Omental fat pad (tissue), 4 donors: ENCODE results near the gene PTTG2. TPM values are rescaled to one million over a fixed set of nuclear protein-coding genes. Genes with fewer than 3 reads are reported as not detected.

Experiments used
- ATAC-seq: fragments of 150-250 bp; one replicate; pipeline ENCODE4 v1.9.1; 2016; ENCODE audit warnings: mild to moderate bottlenecking, moderate library complexity; ENCODE audit not compliant: low FRiP score
- DNase-seq: peaks from one replicate; pipeline ENCODE4 v3.0.0-alpha.2; 2019; ENCODE audit warnings: low spot score
- total RNA-seq, 4 donors: library from RNA; depleted of rRNA; stranded (reverse); fragments of >200 nt; gene quantifications; one replicate each; pipeline ENCODE4 v1.1.0, GENCODE V29; 2016
- TF ChIP-seq, protein P1 (sequence below), 3 donors: fragments of 450-650 bp; IDR thresholded peaks; one replicate each; pipeline ENCODE4 v1.5.1; 2016 to 2017; ENCODE audit warnings: antibody characterized with exemption in 3 of 3, mild to moderate bottlenecking in 3 of 3, moderate library complexity in 2 of 3

The PTTG2 gene
- total RNA-seq, 4 donors from 2014 or later, result 3.6 TPM; not detected in 3

DNA sequence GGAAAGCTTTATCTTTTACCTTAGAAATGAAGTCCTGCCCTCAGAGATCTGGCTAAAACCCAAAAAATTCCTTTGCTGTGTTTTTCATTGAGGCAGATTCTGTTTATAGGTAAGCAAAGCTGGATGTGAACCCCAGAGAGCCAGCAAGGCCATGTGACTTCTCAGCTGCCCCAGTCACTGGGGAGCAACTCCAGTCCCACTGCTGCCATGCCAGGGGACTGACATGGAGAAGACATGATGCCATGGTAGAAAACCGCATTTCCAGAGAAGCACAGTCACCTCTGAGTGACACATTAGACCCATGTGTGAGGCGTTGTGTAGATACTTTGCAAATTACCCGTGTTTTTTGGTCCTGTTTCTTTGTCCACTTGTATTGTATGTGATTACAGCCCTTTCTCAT lies 45.4 kb downstream of the PTTG2 start:
- TF ChIP-seq, protein P1, sequence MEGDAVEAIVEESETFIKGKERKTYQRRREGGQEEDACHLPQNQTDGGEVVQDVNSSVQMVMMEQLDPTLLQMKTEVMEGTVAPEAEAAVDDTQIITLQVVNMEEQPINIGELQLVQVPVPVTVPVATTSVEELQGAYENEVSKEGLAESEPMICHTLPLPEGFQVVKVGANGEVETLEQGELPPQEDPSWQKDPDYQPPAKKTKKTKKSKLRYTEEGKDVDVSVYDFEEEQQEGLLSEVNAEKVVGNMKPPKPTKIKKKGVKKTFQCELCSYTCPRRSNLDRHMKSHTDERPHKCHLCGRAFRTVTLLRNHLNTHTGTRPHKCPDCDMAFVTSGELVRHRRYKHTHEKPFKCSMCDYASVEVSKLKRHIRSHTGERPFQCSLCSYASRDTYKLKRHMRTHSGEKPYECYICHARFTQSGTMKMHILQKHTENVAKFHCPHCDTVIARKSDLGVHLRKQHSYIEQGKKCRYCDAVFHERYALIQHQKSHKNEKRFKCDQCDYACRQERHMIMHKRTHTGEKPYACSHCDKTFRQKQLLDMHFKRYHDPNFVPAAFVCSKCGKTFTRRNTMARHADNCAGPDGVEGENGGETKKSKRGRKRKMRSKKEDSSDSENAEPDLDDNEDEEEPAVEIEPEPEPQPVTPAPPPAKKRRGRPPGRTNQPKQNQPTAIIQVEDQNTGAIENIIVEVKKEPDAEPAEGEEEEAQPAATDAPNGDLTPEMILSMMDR (IDR thresholded peaks at IDR 0.05), result no peak
- ATAC-seq (no peak), DNase-seq (no peak)

DNA sequence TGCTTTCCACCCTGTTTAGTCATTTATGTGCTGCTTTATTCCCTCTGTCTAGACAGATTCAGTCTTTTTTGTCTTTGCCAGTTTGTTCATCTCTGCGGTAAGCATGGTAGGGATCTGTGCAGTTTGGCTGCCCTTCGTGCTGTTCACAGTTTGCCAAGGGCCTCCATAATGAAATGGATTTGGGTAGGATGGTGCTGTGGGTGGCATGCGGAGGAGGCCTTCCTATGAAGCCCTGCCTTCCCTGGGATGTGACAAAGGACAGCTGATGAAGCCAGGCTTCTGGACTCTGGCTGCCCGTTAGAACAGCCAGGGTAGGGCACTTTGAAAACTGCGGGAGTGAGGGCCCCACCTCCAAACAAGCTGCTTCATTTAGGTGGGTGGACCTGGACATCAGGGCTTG lies 47.4 kb downstream of the PTTG2 start:
- TF ChIP-seq, protein P1 (IDR thresholded peaks at IDR 0.05), result no peak
- ATAC-seq (no peak), DNase-seq (no peak)

DNA sequence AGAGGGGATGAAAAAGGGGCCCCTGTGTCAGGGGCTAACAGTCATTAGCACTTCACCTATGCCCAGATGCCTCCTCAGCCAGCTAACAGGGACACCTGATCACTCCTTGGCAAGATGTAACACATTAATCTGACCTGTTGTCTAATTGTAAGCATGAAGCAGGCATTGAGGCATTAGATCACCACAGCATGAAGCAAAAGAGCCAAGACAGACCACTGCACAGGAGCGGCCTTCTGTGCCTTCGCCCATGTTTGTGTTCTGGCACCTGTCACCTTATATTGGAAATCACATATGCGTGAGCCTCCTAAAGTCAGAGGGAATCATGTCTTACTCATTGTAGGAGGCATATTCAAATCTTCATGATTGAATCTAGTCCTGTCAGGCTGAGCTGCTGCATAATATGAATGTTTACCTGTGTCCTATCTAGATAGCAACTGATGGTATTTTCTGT lies 48.4 kb downstream of the PTTG2 start:
- ATAC-seq (no peak), DNase-seq (no peak)
- TF ChIP-seq, protein P1 (IDR thresholded peaks at IDR 0.05), result no peak

DNA sequence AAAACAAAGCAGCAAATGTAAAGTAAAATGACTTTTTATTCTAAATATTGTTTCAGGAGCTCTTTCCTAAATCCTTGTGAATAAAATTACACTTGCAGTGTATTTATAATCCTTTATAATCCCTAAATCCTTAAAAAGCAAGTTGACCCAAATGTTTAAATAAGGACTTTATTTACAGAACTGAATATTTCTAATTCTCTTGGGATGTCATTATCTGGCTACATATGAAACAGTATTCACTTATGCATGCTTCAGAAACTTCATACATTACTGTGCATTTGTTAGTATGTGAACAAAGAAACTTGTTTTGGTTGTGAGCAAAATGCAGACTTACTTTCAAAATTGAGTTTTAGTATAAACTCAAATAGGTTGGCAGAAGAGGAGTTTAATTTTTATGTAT lies 49.2 kb downstream of the PTTG2 start:
- ATAC-seq, result no peak
- TF ChIP-seq, protein P1 (IDR thresholded peaks at IDR 0.05), result no peak
- DNase-seq, result no peak

DNA sequence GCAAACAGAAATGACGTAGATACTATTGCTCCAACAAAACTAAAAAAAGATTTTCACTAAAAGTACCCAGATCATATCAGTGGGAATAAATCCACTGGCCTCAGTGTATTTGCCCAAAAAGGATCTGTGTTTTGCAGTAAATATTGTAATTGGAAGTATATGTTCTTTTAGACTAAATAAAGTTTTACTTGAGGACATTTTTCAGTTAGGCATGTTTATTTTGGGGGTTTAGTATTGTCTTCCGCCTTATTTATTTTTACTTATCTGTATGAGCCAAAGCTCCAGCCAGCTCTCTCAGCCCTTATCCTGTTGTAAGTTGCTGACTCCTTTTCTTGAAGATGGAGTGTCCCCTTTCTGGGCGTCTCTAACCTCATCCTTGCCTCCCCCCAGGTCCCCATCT lies 49.8 kb downstream of the PTTG2 start:
- DNase-seq (no peak), ATAC-seq (no peak)
- TF ChIP-seq, protein P1 (IDR thresholded peaks at IDR 0.05), result no peak

Other genes starting within 250 kb of the PTTG2 start
- 10 to 100 TPM; 15.9 to 34.0 (median 26.2) TPM for gene PGM2, start 133.7 kb upstream of the PTTG2 start, total RNA-seq
- gene TBC1D1, start 69.3 kb upstream of the PTTG2 start, total RNA-seq, result 100 to 1,000 TPM in 2 of 4 donors, 10 to 100 TPM in 2; 56.4 to 127 (median 94.8) TPM